Activated naive CD4-positive, alpha-beta T cell treated with anti-CD3 and anti-CD28 coated beads, Interleukin-2, amount 50 U/mL, for 24 hours (primary cell): Measurements from ENCODE around the gene KAT2B.
A peak's percentile ranks its signal among the peaks of the same experiment; 100 is the strongest.
"Not testable (repeated sequence)": the region's sequence is repeated elsewhere in the genome, so short reads cannot be mapped to it uniquely, and the experiment has no call there.

Experiments used
- H3K27ac Mint-ChIP-seq: one replicate; pipeline ENCODE4 v1.8.0; 2021; ENCODE audit warnings: mild to moderate bottlenecking, mixed read lengths
- H3K27me3 Mint-ChIP-seq: one replicate; pipeline ENCODE4 v1.8.0; 2021; ENCODE audit warnings: mixed read lengths
- H3K36me3 Mint-ChIP-seq: one replicate; pipeline ENCODE4 v1.8.0; 2021; ENCODE audit warnings: mixed read lengths
- H3K4me1 Mint-ChIP-seq: one replicate; pipeline ENCODE4 v1.8.0; 2021; ENCODE audit warnings: mixed read lengths
- H3K4me3 Mint-ChIP-seq: one replicate; pipeline ENCODE4 v1.8.0; 2021; ENCODE audit warnings: mild to moderate bottlenecking, mixed read lengths
- H3K9me3 Mint-ChIP-seq: one replicate; pipeline ENCODE4 v1.8.0; 2021; ENCODE audit warnings: mixed read lengths

The KAT2B gene

DNA sequence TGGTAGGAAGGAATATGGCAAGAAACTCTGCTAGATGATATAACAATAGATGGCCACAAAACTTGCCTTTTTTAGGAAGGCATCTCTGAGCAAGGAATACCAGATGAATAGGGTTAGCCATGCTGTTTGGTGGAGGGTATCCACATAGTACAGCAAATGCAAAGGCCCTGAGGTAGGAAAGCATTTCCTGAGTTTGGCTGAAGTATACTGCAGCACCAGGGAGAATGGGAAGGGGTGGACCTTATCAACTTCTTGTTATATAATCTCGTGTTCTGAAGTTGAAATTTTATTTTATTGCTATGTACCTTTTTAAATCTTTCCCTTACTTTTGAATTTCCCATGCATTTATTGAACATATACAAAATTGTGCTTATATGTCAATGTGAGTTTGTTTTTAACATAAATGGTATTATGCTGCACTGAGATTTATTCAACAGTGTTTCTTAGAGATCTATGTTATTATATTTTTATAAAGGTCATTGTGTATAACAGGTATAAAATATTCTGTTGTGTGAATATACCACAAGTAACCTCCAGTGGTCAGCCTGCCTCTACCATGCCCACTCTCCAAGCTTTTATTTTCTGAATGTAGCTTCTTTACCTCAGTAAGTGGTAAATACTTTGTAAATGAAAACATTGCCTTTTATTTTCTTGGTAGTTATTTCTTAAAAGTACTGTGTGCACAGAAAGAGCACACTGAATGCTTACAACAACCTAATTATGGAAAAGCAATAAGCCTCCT, 2.8 kb upstream of the KAT2B start:
- Mint-ChIP-seq H3K27me3 (no peaks in the 10 kb centered on the region), H3K4me3 (no peak overlapping the region), H3K27ac (no peak overlapping the region), H3K4me1 (peaks cover 26% of the 10 kb centered on the region), H3K9me3 (no peaks in the 10 kb centered on the region), H3K36me3 (no peaks in the 10 kb centered on the region)

DNA sequence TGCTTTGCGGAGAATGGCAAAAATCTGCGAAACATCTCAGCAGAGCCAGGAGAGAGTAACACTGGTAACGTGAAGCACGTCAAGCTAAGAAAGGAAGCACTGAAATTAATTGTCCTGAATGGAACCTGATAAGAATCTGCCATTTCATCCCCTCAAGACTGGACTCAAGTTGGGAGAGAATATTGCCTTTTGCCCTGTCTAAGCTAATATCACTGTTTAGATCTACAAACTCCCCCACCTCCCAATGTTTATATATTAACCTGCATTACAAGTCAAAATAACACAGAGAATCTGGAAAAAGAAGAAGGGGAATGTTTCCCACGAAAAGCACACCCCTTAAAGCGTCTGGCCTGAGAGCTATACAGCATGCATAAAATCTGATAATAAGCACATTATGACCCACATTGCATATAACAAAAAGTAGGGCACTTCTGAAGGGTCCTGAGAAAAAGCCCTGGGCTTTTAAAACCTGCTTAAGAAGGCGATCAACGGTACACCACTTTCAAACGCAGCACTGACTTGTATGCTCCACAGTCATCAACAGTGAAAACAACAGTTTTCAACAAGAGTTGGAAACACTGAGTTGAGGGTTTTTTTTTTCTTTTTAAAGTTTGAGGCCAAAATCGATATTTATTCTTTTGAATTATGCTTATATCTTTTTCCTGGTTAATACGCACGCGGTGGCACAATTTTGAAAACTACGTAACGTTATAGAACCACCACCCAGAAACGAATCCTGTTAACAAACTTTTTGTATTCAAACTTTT, 1.4 kb upstream of the KAT2B start:
- H3K4me3 Mint-ChIP-seq: peak overlapping the region; percentile 92
- peaks cover 40% of the 10 kb centered on the region for H3K4me1 Mint-ChIP-seq
- no peaks in the 10 kb centered on the region for H3K27me3 Mint-ChIP-seq
- H3K36me3 Mint-ChIP-seq: no peaks in the 10 kb centered on the region
- H3K27ac Mint-ChIP-seq: peak overlapping the region; percentile 98
- H3K9me3 Mint-ChIP-seq: no peaks in the 10 kb centered on the region

DNA sequence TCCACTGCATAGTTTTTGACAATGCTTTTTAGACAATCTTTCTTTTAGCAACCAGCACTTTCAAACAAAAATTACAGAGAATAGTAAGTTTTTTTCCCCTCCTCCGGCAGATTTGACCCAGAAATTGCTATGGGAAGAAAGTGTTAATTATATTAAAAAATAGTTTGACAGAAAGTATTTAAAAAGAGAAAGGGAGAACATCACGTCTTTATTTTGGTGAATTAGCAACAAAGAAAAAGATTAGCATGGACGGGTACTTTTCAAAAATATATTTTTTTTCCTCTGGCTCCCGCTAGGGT, 831 bp upstream of the KAT2B start:
- Mint-ChIP-seq H3K27me3 (no peaks in the 10 kb centered on the region), H3K4me3 (peak overlapping the region; percentile 92), H3K9me3 (no peaks in the 10 kb centered on the region), H3K36me3 (no peaks in the 10 kb centered on the region), H3K27ac (peak overlapping the region; percentile 98), H3K4me1 (peaks cover 45% of the 10 kb centered on the region)

DNA sequence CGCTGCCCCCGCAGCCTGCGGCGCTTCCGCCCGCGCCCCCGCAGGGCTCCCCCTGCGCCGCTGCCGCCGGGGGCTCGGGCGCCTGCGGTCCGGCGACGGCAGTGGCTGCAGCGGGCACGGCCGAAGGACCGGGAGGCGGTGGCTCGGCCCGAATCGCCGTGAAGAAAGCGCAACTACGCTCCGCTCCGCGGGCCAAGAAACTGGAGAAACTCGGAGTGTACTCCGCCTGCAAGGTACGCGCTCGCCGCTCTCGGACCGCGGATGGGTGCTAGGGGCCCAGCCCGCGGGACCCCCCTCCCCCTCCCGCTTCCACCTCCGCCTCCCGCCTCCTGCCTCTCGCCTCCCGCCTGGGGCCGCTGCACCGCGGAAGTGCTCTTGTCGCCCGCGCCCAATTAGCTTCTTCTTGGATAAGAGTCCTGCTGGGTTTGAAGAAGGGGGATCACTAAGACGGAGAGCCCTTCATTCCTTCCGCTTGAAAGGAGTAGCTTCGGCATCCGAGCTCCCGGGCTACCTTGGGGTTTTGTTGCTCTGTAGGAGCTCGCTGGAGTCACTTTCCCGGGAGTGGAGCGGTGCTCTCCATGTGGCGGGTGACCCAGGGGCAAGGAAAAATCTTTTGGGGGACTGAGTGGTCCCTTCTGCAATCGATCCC, 426 bp downstream of the KAT2B start:
- H3K27ac Mint-ChIP-seq: peak overlapping the region; percentile 73
- no peaks in the 10 kb centered on the region for H3K9me3 Mint-ChIP-seq
- H3K4me1 Mint-ChIP-seq: peaks cover 52% of the 10 kb centered on the region
- no peaks in the 10 kb centered on the region for H3K27me3 Mint-ChIP-seq
- peak overlapping the region; percentile 91 for H3K4me3 Mint-ChIP-seq
- H3K36me3 Mint-ChIP-seq: no peaks in the 10 kb centered on the region

DNA sequence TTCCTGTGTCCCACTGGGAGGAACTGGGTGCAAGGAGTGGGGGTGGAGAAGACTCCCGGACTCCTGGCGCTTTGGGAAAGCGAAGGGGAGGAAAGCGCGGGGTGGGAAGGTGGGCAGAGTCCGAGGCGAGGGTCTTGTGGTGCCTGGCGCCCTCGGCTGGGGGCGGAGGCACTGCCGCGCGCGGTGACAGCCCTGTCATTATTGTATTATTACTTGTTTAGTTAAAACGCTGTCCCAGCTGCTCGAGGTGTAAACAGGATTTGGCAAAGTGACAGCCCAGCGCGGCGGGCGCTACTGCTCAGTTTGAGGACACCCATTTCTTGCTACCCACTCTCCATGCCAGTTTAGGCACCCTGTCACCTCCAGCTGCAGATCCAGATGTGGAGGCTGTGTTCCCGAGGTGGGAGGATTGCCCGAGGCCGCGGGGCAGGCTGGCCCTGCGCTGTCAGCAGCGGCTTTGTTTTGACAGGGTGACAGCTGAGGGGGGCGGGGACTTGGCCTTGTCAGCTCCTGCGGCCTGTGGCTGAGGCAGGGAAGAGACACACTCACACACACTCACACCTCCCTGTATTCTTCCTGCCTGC, 1.0 kb downstream of the KAT2B start:
- Mint-ChIP-seq H3K4me3 (peak overlapping the region; percentile 91), H3K4me1 (peaks cover 59% of the 10 kb centered on the region), H3K9me3 (no peaks in the 10 kb centered on the region), H3K27me3 (no peaks in the 10 kb centered on the region), H3K36me3 (no peaks in the 10 kb centered on the region), H3K27ac (peak overlapping the region; percentile 73)

DNA sequence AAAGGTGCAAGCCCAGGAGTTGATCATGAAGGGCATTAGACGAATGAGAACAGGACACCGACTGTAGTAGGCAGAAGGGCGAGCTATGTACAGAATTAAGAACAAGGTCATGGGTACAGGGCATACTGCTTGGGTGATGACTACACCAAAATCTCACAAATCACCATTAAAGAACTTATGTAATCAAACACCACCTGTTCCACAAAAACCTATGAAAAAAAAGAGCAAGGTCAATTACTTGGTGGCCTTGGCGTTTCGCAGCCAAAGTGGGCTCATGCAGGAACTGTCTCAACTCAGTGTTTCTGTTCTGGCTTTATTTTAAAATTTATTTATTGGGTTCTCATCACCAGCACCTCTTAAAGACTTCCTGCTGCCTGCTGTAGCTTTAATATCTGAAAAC, 2.1 kb downstream of the KAT2B start:
- Mint-ChIP-seq H3K27me3 (no peaks in the 10 kb centered on the region), H3K27ac (peak overlapping the region; percentile 69), H3K4me3 (peak overlapping the region; percentile 91)

DNA sequence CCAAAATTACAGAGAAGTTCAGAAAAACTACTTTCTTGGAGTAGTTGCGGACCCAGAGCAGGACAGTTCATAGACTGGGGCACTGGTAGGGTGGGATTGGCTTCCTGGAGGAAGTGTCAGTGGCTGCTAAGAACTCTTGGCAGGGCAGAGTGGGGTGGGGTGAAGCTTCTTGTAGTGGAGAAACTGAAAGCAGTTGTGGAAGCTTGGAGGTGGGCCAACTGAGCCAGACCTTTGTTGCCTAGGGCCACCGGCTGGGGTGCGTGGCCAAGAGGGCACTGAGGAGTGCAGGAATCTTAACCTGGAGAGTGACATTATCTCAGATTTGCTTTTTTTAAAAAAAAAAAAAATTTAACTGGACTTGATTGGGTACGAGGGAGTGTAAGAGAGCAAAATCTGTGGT, 3.1 kb downstream of the KAT2B start:
- Mint-ChIP-seq H3K9me3 (no peaks in the 10 kb centered on the region), H3K27ac (peak overlapping the region; percentile 95), H3K4me1 (peaks cover 71% of the 10 kb centered on the region), H3K27me3 (no peaks in the 10 kb centered on the region), H3K36me3 (no peaks in the 10 kb centered on the region), H3K4me3 (peak overlapping the region; percentile 80)

More for the DNA sequence above, 2.1 kb downstream of the KAT2B start:
- Mint-ChIP-seq H3K9me3 (no peaks in the 10 kb centered on the region), H3K4me1 (peaks cover 68% of the 10 kb centered on the region), H3K36me3 (no peaks in the 10 kb centered on the region)

DNA sequence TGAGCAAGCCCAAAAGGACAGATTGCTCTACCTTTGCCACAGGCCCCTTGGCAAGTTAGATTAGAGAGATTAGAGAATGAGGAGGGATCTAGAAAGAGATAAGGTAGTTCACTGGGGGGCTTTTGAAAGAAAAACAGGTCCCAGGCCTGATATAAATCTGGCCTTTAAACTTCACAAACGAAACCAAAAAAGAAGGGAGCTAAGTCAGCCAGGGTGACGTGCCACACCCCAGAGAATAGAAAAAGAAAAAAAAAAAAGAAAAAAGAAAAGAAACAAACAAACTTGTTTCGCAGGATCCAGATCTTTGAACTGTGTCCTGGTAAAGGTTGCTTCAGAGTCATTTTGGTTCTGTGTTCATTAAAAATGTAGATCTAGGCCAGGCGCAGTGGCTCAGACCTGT, 3.6 kb downstream of the KAT2B start:
- no peaks in the 10 kb centered on the region for H3K27me3 Mint-ChIP-seq
- H3K36me3 Mint-ChIP-seq: no peaks in the 10 kb centered on the region

DNA sequence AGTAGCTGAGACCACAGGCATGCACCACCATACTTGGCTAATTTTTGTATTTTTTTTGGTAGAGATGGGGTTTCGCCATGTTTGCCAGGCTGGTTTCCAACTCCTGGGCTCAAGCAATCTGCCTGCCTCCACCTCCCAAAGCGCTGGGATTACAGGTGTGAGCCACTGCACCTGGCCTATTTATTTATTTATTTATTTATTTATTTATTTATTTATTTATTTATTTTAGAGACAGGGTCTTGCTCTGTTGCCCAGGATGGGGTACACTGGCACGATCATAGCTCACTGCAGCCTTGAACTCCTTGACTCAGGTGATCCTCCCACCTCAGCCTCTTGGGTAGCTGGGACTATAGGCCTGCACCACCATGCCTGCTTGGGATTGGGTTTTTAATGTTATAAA, 4.9 kb downstream of the KAT2B start:
- H3K36me3 Mint-ChIP-seq, H3K27ac Mint-ChIP-seq, H3K4me3 Mint-ChIP-seq, H3K9me3 Mint-ChIP-seq, H3K27me3 Mint-ChIP-seq: not testable (repeated sequence)
- peaks cover 77% of the 10 kb centered on the region for H3K4me1 Mint-ChIP-seq

More for the DNA sequence above, 3.6 kb downstream of the KAT2B start:
- Mint-ChIP-seq H3K9me3 (no peaks in the 10 kb centered on the region), H3K4me3 (peak overlapping the region; percentile 80), H3K4me1 (peaks cover 69% of the 10 kb centered on the region), H3K27ac (peak overlapping the region; percentile 95)

DNA sequence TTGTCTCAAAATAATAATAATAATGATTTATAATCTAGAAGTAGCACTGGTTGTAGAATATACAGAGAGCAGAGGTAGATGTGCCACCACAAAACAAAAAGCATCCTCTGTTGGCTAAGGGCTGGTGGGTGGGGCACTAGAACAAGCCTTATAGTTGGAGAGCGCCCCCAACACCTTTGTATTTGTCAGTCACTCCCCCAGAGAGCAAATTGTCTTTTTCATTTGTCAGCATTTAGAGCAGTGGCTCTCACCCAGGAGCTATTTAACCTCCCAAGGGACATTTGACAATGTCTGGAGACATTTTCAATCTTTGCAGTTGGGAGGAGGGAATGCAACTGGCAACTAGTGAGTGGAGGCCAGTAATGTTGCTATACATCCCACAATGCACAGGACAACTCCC, 6.3 kb downstream of the KAT2B start:
- Mint-ChIP-seq H3K4me3 (no peak overlapping the region), H3K27ac (no peak overlapping the region), H3K27me3 (no peaks in the 10 kb centered on the region), H3K36me3 (no peaks in the 10 kb centered on the region), H3K9me3 (no peaks in the 10 kb centered on the region), H3K4me1 (peaks cover 89% of the 10 kb centered on the region)

DNA sequence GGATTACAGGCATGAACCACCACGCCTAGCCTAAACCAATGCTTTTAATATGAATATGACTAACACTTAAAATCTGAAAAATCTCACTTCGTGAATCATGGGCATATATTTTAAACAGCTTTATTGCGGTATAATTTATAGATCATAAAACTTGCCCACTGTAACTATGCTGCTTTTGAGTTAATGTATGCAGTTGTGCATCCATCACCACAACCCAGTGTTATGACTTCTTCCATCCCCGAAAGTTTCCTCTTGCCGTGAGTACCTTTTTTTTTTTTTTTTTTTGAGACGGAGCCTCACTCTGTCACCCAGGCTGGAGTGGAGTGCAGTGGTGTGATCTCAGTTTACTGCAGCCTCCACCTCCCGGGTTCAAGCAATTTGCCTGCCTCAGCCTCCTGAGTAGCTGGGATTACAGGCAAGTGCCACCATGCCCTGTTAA, 7.1 kb downstream of the KAT2B start:
- Mint-ChIP-seq H3K4me1 (peaks cover 89% of the 10 kb centered on the region), H3K4me3 (no peak overlapping the region), H3K27ac (no peak overlapping the region), H3K27me3 (no peaks in the 10 kb centered on the region), H3K9me3 (no peaks in the 10 kb centered on the region), H3K36me3 (no peaks in the 10 kb centered on the region)

DNA sequence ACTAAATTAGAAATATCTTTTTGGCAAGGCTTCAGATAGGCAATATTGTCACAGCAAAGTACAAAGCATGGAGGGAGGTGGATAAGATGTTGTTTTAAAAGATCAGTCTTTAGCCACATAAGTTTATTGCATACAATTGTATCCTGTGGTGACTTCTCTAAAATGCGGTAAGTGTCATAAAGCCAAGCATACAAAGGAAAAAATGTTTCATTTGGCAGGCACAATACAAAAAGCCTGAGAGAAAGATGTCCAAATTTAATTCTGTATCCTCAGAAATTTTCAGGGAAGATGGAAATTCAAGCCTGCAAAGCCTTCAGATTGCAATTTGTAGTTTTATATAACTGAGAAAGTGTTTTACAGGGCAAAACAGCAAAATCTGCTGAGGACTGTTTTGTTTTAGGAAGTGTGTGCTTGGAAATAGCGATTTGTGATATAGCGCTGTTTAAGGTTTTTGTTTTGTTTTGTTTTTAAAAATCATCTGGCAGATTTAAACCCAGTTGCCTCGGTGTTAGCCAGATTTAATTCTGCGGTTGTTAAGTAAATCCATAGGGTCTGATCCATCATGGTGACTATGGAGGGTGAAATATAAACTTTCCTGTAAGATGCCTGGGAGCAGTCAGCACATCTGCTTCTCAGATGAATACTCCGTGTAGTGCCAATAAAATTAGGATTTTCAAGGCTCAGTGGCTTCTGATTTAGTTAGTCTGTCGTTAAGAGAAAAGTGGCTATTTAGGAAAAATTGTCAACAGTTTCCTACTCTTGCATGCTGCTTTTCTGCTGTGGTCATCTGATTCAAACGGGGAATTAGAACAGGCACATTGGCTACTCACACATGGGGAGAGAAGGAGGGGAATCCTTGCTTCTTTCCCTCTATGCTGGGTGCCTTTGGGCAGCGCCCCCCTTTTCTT, 8.0 kb downstream of the KAT2B start:
- Mint-ChIP-seq H3K27me3 (no peaks in the 10 kb centered on the region), H3K4me1 (peaks cover 86% of the 10 kb centered on the region), H3K9me3 (no peaks in the 10 kb centered on the region), H3K4me3 (no peak overlapping the region), H3K27ac (no peak overlapping the region), H3K36me3 (no peaks in the 10 kb centered on the region)

DNA sequence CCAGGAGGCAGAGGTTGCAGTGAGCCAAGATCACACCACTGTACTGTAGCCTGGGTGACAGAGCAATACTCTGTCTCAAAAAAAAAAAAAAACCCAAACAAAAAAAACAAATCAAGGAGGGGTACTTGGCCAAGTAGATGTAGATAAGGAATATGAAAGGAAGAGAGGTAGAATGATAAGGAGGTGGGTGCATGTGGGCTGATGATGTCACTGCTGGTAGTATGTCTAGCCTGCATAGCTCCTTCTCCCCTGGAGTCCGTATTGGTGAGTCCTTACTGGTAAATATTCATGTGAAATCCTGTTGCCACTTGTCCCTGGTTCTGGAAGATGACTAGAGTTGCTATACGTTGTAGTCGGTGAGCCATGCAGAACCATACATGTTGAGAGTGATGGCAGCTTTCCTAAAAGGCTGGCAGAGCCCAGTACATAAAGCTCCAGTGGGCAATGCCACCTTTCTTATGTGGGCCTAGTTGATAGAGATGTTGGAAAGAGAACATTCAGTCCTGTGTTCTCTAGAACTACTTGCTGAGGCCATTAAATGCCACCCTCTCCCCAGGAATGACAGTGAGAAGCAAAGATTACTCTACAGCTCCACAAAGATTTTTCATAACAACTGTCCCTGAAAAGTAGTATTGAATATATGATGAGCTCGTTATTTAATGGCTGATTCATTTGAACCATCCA, 11.0 kb downstream of the KAT2B start:
- Mint-ChIP-seq H3K4me3 (no peak overlapping the region), H3K36me3 (peaks cover 2% of the 10 kb centered on the region), H3K9me3 (no peaks in the 10 kb centered on the region), H3K27me3 (no peaks in the 10 kb centered on the region), H3K27ac (no peak overlapping the region), H3K4me1 (peaks cover 63% of the 10 kb centered on the region)

DNA sequence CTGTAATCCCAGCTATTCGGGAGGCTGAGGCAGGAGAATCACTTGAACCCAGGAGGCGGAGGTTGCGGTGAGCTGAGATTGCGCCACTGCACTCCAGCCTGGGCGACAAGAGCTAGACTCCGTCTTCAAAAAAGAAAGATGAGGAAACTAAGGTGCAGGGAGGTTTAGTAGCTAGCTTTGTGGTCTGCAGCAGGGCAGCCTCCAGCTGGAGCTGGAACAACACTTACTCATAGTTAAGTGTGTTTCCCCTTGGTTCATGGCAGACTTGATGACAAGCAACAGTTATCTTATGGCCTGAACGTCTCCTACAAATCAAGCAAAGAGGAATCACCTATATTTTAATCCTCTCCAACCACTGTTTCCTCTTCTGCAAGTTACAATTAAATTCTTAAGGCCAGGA, 12.6 kb downstream of the KAT2B start:
- H3K27ac Mint-ChIP-seq: peak overlapping the region; percentile 20
- H3K4me3 Mint-ChIP-seq: no peak overlapping the region
- H3K9me3 Mint-ChIP-seq: no peaks in the 10 kb centered on the region
- peaks cover 47% of the 10 kb centered on the region for H3K4me1 Mint-ChIP-seq
- H3K36me3 Mint-ChIP-seq: peaks cover 2% of the 10 kb centered on the region
- H3K27me3 Mint-ChIP-seq: no peaks in the 10 kb centered on the region
